RKO (cell line): ENCODE results near the gene NEURL1B.
"Not testable (repeated sequence)": the region's sequence is repeated elsewhere in the genome, so short reads cannot be mapped to it uniquely, and the experiment has no call there.

Experiments used
- DNase-seq: peaks from one replicate; pipeline ENCODE4 v3.0.0-alpha.2; 2016; ENCODE audit warnings: low spot score

Gene NEURL1B

DNA sequence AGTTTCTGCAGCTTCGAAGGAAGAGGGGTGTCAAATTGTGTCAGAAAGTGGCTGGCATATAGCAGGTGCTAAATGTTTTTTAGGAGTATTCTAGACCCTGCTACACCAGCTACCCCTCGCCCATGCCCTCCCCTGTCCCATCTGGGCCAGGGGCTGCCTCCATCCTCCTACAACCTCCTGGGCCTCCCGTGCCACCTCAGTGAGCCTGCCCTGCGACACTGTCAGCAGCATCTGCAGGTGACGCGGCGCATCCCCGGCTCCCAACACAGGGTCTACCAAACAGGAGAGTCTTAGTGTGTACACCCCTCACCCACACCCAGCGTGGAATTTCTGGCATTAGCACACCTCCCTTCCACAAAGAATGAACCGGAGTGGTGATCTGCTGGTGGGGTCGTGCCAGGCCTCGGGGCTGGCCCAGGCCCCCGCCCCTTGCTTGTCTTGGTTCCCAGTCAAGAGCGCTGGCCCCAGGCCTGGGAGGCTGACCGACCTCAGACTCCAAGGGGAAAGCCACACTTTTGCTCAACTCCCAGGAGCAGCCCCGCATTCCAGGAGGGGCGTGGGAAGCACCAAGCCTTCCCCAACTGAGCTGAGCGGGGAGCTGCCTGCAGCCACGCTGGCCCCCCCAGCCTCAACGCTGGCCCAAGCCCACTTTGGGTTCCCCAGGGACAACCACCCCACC is 55.2 kb downstream of the NEURL1B start:
- no peak for DNase-seq

DNA sequence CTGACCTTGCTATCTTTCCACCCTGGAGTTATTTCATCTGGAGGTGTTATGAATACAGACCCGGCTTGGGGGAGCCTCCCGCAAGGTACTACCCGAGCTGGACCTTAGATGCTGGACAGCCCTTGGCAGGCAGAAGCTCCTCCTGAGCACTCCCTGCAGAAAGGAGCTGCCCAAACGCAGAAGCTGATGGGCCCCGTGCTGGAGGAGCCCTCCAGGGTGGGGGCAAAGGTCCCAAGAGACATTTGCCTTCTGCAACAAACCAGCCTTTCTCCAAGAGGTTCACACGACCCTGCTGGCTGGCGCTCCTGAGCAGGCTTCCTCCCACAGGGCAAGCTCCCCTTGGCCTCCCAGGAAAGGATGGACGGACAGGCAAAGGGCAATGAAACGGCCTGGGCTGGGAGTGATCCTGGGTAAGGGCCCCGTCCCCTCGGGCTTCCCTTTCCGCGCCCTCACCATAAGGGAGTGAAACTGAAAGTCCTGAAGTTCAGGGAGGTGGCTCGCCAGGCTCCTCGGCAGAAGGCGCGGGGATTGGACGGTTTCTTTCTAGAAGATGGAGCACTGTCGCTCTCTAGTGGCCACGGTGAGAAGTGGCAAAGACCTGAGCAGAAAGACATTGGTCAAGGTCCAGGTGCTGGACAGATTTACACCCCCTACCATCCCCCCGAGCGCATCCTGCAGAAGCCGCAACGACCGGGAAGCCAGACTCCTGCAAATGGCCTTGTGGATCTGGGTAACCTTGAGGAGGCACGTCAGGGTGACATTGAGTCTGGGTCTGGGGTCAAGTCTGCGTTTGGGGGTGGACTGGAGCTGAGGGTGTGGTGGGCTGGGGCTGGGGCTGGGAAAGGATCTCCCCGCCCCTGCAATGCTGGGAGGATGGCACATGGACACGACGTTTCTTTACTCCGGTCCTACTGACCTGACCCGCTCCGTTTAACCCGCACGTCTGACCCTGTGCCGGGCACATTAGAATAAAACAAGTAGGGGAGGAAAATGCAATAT is 56.4 kb downstream of the NEURL1B start:
- DNase-seq = peak; percentile 86

GRCh38 chr5:172699423-172699822 is 58.4 kb downstream of the NEURL1B start:
- no peak for DNase-seq

DNA sequence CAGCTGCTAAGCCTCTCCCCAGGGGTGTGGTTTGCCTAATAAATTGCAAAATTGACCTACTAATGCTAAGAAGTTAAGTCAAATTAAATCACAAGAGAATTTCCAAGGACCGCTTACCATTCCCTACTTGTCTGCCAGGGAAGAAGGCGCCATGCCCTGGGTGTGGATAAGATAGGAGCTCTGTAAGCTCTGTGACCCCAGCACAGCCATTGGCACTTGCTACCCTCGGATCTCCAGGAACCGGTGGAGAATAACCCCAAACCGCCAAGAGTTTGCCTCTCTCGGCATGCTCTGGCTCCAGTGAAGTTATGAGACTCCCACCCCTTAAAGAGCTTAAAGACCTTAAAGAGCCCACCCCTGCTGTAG is 58.9 kb downstream of the NEURL1B start:
- no peak for DNase-seq

DNA sequence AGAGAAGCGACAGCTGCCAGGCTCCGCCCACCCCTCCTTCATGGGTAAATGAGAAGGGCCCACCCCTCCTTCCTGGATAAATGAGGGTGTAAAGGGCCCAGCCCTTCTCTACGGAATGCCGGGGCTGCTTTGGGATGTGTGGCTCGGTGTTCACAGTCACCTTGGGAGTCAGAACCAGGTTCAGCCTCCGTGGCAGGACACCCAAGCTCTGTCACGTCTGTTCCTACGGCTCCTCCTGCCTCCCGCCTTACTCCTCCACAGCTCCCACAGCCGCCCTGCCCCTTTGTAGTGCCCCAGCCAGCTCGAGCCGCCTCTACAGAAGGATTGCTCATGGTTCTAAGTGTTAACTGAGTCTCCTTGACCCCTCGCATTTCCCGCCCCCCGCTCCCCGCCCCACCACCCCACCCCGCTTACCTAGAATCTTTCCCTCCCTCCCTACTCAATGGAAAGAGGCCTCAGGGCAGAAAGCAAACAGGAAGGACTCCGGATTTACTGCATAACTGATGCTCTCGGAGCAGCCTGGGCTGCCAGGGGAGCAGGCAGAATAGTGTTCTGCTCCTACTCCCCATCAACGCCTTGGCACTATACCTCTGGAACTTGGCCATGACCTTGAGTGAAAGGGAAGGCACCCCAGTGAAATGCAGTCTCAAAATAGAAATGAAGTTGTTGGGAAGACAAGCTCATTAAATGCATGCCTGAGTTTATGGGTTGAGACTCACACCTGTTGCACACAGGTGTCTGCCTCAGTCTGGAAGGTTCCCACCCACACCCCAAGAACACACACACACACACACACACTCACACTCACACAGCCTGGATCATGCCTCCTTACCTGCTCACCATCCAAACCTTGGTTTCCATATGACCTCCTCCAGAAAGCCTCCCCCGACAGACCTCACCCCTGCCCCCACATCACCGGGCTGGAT is 59.6 kb downstream of the NEURL1B start:
- DNase-seq = no peak

- DNase-seq = no peak
Observed at GRCh38 chr5:172701291-172701656, 60.2 kb downstream of the NEURL1B start.

DNA sequence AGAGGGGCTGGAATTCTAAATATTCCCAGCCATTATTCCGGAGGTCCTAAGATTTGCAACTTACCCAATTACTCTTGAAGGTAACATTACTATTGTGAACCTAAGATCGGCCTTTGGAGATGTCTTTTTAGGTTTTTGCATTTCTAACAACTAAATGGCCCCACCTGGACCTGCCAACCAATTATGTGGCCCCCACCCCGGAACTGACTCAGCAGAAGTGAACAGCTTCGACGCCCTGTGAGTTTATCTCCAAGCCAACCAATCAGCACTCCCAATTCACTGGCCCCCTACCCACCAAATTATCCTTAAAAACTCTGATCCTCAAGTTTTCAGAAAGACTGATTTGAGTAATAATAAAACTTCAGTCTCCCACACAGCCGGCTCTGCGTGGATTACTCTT is 62.9 kb downstream of the NEURL1B start:
- DNase-seq = no peak

DNA sequence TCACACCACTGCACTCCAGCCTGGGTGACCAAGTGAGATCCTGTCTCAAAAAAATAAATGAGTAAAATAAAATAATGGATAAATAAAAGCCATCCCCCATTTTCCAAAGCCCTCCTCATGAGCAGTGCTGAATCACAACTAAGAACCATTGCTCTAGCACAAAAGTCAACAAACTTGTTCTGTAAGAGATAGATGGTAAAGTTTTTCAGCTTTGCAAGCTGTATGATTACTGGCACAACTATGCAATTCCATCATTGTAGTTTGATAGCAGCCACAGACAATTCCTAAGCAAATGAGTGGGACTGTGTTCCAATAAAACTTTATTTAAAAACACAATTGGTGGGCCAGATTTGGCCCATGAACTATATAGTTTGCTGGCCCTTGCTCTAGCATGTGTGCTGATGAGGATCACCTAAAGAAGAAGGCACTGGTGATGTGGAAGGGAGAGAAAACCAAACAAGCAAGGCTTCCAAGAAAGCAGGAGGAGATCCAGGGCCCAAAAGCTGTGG is 64.6 kb downstream of the NEURL1B start:
- no peak for DNase-seq

GRCh38 chr5:172706796-172707195 is 65.7 kb downstream of the NEURL1B start:
- DNase-seq = no peak

- DNase-seq = peak; percentile 87
Observed at GRCh38 chr5:172707285-172708182, 66.5 kb downstream of the NEURL1B start.

GRCh38 chr5:172708183-172708505 is 67.1 kb downstream of the NEURL1B start:
- DNase-seq = no peak

DNA sequence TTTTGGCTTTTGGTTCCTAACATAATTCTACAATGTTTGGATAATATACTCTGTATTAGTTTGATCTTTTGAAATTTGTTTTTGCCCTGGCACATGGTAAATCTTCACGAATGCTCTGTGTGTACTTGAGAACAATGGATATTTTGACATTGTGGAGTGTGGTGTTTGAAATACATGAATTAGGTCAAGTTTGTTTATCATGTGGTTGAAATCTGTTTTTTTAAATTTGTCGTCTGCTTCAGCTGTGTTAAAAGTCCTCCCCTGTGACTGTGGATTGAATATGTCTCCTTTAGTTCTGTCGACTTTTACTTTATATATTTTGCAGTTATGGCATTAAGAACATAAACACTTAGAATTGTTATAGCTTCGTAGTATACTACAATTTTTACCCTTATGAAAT is 69.6 kb downstream of the NEURL1B start:
- no peak for DNase-seq

- not testable (repeated sequence) for DNase-seq
Observed at GRCh38 chr5:172711321-172711861, 70.3 kb downstream of the NEURL1B start.

DNA sequence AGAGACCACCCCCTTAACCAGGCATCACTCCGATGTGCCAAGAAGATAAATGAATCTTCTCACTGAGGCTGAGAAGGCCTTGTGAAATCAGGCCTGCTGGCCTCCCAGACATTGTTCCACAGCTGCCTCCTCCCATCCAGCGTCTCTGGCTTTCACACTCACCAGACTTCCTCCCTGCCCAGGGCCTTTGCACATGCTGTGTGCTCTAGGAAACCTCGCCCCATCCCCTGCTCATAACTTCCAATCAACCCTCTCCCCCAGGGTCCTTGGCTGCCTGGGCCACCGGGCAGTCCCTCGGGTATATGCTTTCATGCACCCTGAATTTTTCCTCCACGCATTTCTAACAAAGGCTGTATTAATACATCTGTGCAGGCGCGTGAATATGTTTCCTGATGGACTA is 71.5 kb downstream of the NEURL1B start:
- DNase-seq = no peak

GRCh38 chr5:172713113-172713808 is 72.2 kb downstream of the NEURL1B start:
- DNase-seq = no peak

- DNase-seq = no peak
Observed at GRCh38 chr5:172713809-172714490, 72.9 kb downstream of the NEURL1B start.

GRCh38 chr5:172714491-172715420 is 73.7 kb downstream of the NEURL1B start:
- DNase-seq = peak; percentile 74

GRCh38 chr5:172715421-172715780 is 74.3 kb downstream of the NEURL1B start:
- no peak for DNase-seq
